Midbrain (tissue), 1 donor: ENCODE results near the gene RPS6KA3.
"Not testable (repeated sequence)": the region's sequence is repeated elsewhere in the genome, so short reads cannot be mapped to it uniquely, and the experiment has no call there.

Experiments
- DNase-seq: peaks from one replicate; lab custom pipeline; 2025; lab: John Stamatoyannopoulos, UW

RPS6KA3 gene

GRCh38 chrX:20265221-20265725 lies 1.4 kb downstream of the RPS6KA3 start:
- no peak for DNase-seq

- DNase-seq = no peak
Measured at GRCh38 chrX:20263474-20263873, 3.2 kb downstream of the RPS6KA3 start.

GRCh38 chrX:20260885-20261284 lies 5.8 kb downstream of the RPS6KA3 start:
- no peak for DNase-seq

- no peak for DNase-seq
Measured at GRCh38 chrX:20254712-20255299, 11.9 kb downstream of the RPS6KA3 start.

- DNase-seq = no peak
Measured at GRCh38 chrX:20253232-20253543, 13.5 kb downstream of the RPS6KA3 start.

GRCh38 chrX:20252381-20253231 lies 14.1 kb downstream of the RPS6KA3 start:
- DNase-seq = peak; percentile 5

GRCh38 chrX:20251691-20252090 lies 15.0 kb downstream of the RPS6KA3 start:
- DNase-seq = no peak

GRCh38 chrX:20250146-20250545 lies 16.6 kb downstream of the RPS6KA3 start:
- DNase-seq = not testable (repeated sequence)

GRCh38 chrX:20248592-20249192 lies 18.0 kb downstream of the RPS6KA3 start:
- DNase-seq = no peak

- no peak for DNase-seq
Measured at GRCh38 chrX:20244931-20245330, 21.8 kb downstream of the RPS6KA3 start.

- no peak for DNase-seq
Measured at GRCh38 chrX:20240201-20240600, 26.5 kb downstream of the RPS6KA3 start.

- no peak for DNase-seq
Measured at GRCh38 chrX:20237864-20238263, 28.8 kb downstream of the RPS6KA3 start.

- DNase-seq = no peak
Measured at GRCh38 chrX:20235755-20236154, 31.0 kb downstream of the RPS6KA3 start.

- no peak for DNase-seq
Measured at GRCh38 chrX:20233336-20233735, 33.4 kb downstream of the RPS6KA3 start.

- DNase-seq = no peak
Measured at GRCh38 chrX:20231598-20231997, 35.1 kb downstream of the RPS6KA3 start.

- no peak for DNase-seq
Measured at GRCh38 chrX:20230406-20230805, 36.3 kb downstream of the RPS6KA3 start.

- no peak for DNase-seq
Measured at GRCh38 chrX:20229155-20229554, 37.6 kb downstream of the RPS6KA3 start.

GRCh38 chrX:20228245-20228644 lies 38.5 kb downstream of the RPS6KA3 start:
- DNase-seq = no peak

GRCh38 chrX:20227116-20227515 lies 39.6 kb downstream of the RPS6KA3 start:
- DNase-seq = no peak

- no peak for DNase-seq
Measured at GRCh38 chrX:20225488-20225833, 41.2 kb downstream of the RPS6KA3 start.

GRCh38 chrX:20224814-20225487 lies 41.8 kb downstream of the RPS6KA3 start:
- peak; percentile 0 for DNase-seq

- DNase-seq = no peak
Measured at GRCh38 chrX:20221902-20222301, 44.8 kb downstream of the RPS6KA3 start.
